ENCODE data around the gene WDR41. TPM values are rescaled to one million over a fixed set of nuclear protein-coding genes. Genes with fewer than 3 reads are reported as not detected.

Gene WDR41
- total RNA-seq, 2 experiments from 2014 or later = 33.0 to 41.0 TPM

DNA sequence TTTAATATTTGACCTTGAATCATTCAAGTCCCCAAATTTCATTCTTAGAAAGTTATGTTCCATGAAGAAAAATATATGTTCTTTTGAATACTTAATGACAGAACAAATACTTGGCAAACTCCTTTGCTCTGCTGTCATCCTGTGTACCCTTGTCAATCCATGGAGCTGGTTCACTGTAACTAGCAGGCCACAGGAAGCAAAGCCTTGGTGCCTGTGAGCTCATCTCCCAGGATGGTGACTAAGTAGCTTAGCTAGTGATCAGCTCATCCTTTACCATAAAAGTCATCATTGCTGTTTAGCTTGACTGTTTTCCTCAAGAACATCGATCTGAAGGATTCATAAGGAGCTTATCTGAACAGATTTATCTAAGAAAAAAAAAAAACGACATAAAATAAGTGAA lies 65.4 kb downstream of the WDR41 start:
- Mint-ChIP-seq H3K4me3 (no peak overlapping the region), H3K9me3 (no peaks in the 10 kb centered on the region), H3K27ac (no peak overlapping the region), H3K36me3 (peaks cover 12% of the 10 kb centered on the region), H3K27me3 (no peaks in the 10 kb centered on the region), H3K4me1 (peaks cover 7% of the 10 kb centered on the region)
- no peak for DNase-seq

- no peaks in the 10 kb centered on the region for H3K9me3 Mint-ChIP-seq
- H3K27me3 Mint-ChIP-seq = no peaks in the 10 kb centered on the region
- H3K36me3 Mint-ChIP-seq = peaks cover 12% of the 10 kb centered on the region
- no peak overlapping the region for H3K27ac Mint-ChIP-seq
- DNase-seq = no peak
- no peak overlapping the region for H3K4me3 Mint-ChIP-seq
- H3K4me1 Mint-ChIP-seq = peaks cover 3% of the 10 kb centered on the region
These were observed 66.0 kb downstream of the WDR41 start for GRCh38 chr5:77425998-77426659.

DNA sequence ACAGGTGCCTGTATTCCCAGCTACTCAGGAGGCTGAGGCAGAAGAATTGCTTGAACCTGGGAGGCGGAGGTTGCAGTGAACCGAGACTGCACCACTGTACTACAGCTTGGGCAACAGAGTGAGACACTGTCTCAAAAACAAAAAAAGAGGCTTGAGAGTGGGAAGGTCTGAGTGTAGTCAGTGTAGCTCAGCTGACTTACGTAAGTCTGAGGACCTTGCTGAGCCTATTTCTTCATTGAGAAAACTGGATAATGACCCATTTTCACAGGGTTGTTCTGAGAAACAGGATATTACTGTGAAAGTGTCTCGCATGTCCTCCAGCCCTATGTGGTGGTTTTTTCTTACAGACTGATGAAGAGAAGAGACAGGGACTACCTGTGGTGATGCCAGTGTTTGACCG lies 66.7 kb downstream of the WDR41 start:
- Mint-ChIP-seq H3K4me3 (no peak overlapping the region), H3K27me3 (no peaks in the 10 kb centered on the region), H3K36me3 (peaks cover 13% of the 10 kb centered on the region), H3K27ac (no peak overlapping the region), H3K4me1 (peaks cover 2% of the 10 kb centered on the region), H3K9me3 (no peaks in the 10 kb centered on the region)
- DNase-seq = no peak

- Mint-ChIP-seq H3K4me1 (peaks cover 2% of the 10 kb centered on the region), H3K9me3 (no peaks in the 10 kb centered on the region), H3K4me3 (no peak overlapping the region), H3K27ac (no peak overlapping the region), H3K27me3 (no peaks in the 10 kb centered on the region), H3K36me3 (peaks cover 13% of the 10 kb centered on the region)
- no peak for DNase-seq
These were observed 67.2 kb downstream of the WDR41 start for GRCh38 chr5:77424921-77425320.

DNA sequence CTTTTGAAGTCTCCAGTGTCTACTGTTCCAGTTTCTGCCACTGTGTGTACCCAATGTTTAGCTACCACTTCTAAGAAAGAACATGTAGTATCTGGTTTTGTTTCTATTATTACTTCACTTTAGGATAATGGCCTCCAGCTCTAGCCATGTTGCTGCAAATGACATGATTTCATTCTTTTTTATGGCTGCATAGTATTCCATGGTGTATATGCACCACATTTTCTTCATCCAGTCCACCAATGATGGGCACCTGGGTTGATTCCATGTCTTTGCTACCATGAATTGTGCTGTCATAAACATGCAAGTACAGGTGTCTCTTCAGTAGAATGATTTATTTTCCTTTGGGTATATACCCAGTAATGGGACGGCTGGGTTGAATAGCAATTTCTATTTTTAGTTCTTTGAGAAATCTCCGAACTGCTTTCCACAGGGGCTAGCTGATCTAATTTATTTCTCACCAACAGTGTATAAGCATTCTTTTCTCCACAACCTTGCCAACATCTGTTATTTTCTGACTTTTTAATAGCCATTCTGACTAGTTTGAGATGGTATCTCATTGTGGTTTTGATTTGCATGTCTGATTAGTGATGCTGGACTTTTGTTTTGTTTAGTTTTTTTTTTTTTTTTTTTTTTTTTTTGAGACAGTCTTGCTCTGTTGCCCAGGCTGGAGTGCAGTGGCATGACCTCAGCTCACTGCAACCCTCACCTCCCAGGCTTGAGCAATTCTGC lies 68.9 kb downstream of the WDR41 start:
- Mint-ChIP-seq H3K4me1 (peaks cover 2% of the 10 kb centered on the region), H3K27ac (no peak overlapping the region), H3K36me3 (peaks cover 13% of the 10 kb centered on the region), H3K4me3 (no peak overlapping the region), H3K9me3 (no peaks in the 10 kb centered on the region), H3K27me3 (no peaks in the 10 kb centered on the region)
- no peak for DNase-seq

- H3K27me3 Mint-ChIP-seq = peaks cover 8% of the 10 kb centered on the region
- H3K9me3 Mint-ChIP-seq = no peaks in the 10 kb centered on the region
- H3K4me1 Mint-ChIP-seq = peaks cover 2% of the 10 kb centered on the region
- DNase-seq = no peak
- H3K4me3 Mint-ChIP-seq = no peak overlapping the region
- no peak overlapping the region for H3K27ac Mint-ChIP-seq
- peaks cover 13% of the 10 kb centered on the region for H3K36me3 Mint-ChIP-seq
These were observed 71.2 kb downstream of the WDR41 start for GRCh38 chr5:77420940-77421339.

DNA sequence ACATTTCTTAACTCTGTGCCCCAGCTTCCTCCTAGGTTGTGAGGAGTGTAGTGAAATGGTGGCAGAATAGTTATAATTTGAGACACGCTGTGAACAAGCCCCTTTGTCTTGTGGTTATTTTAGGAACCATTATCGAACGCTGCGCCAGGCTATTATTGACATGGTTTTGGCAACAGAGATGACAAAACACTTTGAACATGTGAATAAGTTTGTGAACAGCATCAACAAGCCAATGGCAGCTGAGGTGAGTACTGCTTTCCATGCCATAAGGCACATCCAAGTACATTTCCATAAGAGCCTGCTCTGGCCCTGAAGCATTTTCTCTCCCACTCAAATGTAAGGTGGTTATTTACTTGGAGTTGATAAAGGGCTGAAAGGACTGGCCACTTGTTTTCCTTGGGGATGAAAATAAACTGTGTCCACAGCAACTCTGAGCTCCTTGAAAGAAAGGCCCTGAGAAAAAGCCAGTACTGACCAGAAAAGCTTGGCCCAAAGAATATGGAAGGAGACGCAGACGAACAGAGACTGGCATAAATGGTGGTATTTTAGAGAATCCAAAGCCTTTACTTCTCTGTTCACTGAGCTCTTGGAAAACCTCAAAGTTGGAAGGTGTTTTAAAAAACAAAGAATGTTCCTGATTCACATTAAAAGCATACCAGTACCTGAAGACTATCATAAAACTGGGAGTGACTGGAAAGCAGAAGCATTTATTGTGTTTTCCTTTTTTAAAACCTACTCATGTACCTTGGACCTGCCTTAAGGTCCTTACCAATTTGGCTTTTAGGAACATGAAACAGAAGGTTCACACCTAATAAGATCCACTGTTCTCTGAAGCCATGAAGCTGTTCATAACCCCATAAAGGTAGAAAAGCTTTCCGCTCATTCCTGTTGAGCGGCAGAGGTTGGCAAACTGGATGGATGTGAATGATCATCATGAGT lies 72.2 kb downstream of the WDR41 start:
- no peak for DNase-seq
- H3K4me3 Mint-ChIP-seq = no peak overlapping the region
- H3K27ac Mint-ChIP-seq = no peak overlapping the region
- peaks cover 2% of the 10 kb centered on the region for H3K4me1 Mint-ChIP-seq
- no peaks in the 10 kb centered on the region for H3K9me3 Mint-ChIP-seq
- peaks cover 11% of the 10 kb centered on the region for H3K36me3 Mint-ChIP-seq
- peaks cover 15% of the 10 kb centered on the region for H3K27me3 Mint-ChIP-seq

- no peak overlapping the region for H3K4me3 Mint-ChIP-seq
- no peak overlapping the region for H3K27ac Mint-ChIP-seq
- H3K4me1 Mint-ChIP-seq = peaks cover 2% of the 10 kb centered on the region
- no peak for DNase-seq
- H3K27me3 Mint-ChIP-seq = peaks cover 15% of the 10 kb centered on the region
- peaks cover 5% of the 10 kb centered on the region for H3K36me3 Mint-ChIP-seq
- no peaks in the 10 kb centered on the region for H3K9me3 Mint-ChIP-seq
These were observed 73.2 kb downstream of the WDR41 start for GRCh38 chr5:77418601-77419581.

DNA sequence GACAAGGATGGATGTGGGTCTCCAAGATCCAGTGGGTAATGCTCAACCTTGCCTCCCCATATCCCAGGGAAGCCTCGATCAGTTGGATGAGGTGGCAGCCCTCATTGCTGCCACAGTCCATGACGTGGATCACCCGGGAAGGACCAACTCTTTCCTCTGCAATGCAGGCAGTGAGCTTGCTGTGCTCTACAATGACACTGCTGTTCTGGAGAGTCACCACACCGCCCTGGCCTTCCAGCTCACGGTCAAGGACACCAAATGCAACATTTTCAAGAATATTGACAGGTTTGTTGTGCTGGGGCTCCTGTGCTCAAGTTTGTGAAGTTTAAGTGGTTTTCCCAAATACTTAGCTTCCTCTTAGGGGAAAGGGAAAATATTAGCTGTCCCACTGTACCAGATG lies 74.0 kb downstream of the WDR41 start:
- Mint-ChIP-seq H3K36me3 (peaks cover 3% of the 10 kb centered on the region), H3K4me1 (peaks cover 2% of the 10 kb centered on the region), H3K27me3 (peaks cover 15% of the 10 kb centered on the region), H3K4me3 (no peak overlapping the region), H3K9me3 (no peaks in the 10 kb centered on the region), H3K27ac (no peak overlapping the region)
- no peak for DNase-seq

DNA sequence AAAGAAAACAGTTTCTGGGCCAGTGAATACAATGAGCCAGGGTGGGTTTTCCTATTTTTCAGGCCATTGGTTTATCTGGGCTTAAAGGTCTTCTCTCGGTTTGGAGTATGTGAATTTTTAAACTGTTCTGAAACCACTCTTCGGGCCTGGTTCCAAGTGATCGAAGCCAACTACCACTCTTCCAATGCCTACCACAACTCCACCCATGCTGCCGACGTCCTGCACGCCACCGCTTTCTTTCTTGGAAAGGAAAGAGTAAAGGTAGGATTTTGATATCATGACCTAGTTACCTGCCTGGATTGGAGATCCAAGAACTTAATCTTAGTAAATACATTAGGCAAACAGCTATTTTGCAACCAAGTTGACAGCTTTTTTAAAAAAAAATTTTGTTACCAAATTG lies 79.1 kb downstream of the WDR41 start:
- Mint-ChIP-seq H3K9me3 (no peaks in the 10 kb centered on the region), H3K27ac (no peak overlapping the region), H3K36me3 (no peaks in the 10 kb centered on the region), H3K4me1 (no peaks in the 10 kb centered on the region), H3K4me3 (no peak overlapping the region), H3K27me3 (peaks cover 15% of the 10 kb centered on the region)
- DNase-seq = no peak

DNA sequence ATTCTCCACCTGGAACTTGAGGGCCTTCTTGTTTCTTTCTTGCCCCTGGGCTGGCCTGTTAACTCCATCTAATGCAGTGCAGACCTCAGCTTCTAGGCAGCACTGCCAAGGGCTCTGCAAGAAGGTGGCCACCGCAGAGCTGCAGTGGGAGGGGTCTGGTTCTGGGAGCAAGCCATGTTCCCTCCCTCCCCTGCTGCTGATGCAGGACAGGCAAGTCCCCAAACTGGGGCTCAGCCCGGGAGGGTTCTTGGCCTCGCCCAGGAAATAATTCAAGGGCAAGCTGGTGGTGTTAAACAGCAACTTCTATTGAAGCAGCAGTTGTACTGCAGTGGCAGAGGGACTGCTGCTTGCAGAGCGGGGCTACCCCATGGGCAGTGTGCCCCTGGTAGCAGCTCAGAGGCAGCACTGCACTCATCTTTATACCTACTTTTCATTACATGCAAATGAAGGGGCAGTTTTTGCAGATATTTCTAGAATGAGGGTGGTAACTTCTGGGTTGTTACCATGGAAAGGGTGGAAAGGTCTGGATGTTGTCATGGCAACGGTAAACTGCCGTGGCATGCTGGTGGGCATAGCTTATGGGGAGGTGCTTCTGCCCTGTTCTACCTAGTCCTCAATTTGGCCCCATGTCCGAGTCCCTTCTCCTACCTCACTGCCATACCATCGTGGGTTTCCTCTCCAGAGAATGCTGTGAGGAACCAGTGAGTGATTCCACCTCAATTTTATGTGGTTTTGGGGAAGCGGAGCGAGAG lies 82.1 kb downstream of the WDR41 start:
- no peak for DNase-seq
- Mint-ChIP-seq H3K4me1 (no peaks in the 10 kb centered on the region), H3K27ac (no peak overlapping the region), H3K36me3 (no peaks in the 10 kb centered on the region), H3K4me3 (no peak overlapping the region), H3K27me3 (peaks cover 4% of the 10 kb centered on the region), H3K9me3 (no peaks in the 10 kb centered on the region)

DNA sequence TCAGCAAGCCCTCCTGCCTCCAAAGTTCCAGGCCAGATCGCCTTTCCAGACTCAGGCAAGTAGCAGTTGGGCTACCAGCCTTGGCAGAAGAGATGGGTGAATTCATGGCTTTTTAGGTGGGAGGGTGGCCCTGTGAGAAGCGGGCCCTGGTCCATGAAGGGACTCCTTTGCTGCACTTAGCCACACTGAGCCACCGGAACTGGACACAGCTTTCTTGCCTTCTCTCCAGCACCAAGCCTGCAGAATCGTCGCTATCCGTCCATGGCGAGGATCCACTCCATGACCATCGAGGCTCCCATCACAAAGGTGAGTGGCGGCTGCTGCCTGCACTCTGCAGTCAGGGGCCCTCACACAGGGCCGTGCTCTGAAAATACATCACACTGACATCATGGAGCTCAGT lies 85.0 kb downstream of the WDR41 start:
- H3K9me3 Mint-ChIP-seq = no peaks in the 10 kb centered on the region

GRCh38 chr5:77402796-77403195 lies 89.3 kb downstream of the WDR41 start:
- no peaks in the 10 kb centered on the region for H3K4me1 Mint-ChIP-seq
- no peak overlapping the region for H3K4me3 Mint-ChIP-seq
- no peak for DNase-seq
- H3K36me3 Mint-ChIP-seq = no peaks in the 10 kb centered on the region
- H3K9me3 Mint-ChIP-seq = no peaks in the 10 kb centered on the region
- no peak overlapping the region for H3K27ac Mint-ChIP-seq
- H3K27me3 Mint-ChIP-seq = peaks cover 4% of the 10 kb centered on the region

More for the DNA sequence above, 85.0 kb downstream of the WDR41 start:
- H3K27ac Mint-ChIP-seq = no peak overlapping the region
- H3K4me1 Mint-ChIP-seq = no peaks in the 10 kb centered on the region
- peaks cover 4% of the 10 kb centered on the region for H3K27me3 Mint-ChIP-seq
- no peak overlapping the region for H3K4me3 Mint-ChIP-seq
- DNase-seq = no peak
- H3K36me3 Mint-ChIP-seq = no peaks in the 10 kb centered on the region

DNA sequence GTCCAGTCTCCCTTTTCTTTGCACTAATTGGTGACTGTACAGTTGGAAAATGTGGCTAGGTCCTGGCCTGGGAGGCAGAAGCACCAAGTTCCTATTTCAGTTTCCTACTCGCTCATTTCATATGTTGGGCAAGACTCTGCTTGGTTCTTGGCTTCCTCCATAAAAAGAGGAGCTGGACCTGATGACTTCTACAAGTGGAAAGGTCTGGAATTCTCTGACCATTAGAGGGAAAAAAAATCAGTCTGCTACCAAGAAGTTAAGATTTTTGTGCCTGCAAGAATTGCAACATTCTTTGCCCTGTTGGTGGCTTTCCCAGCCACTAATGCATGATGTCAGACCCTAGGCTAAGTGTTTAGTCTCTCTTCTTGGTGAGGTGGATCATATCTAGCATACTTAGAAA lies 91.5 kb downstream of the WDR41 start:
- Mint-ChIP-seq H3K27me3 (peaks cover 3% of the 10 kb centered on the region), H3K4me1 (peaks cover 6% of the 10 kb centered on the region), H3K4me3 (no peak overlapping the region), H3K36me3 (no peaks in the 10 kb centered on the region), H3K9me3 (no peaks in the 10 kb centered on the region), H3K27ac (no peak overlapping the region)
- no peak for DNase-seq

Data from activated naive CD8-positive, alpha-beta T cell treated with anti-CD3 and anti-CD28 coated beads for 36 hours (primary cell).